Measurements from ENCODE around the gene TRAT1.
"Not testable (repeated sequence)": the region's sequence is repeated elsewhere in the genome, so short reads cannot be mapped to it uniquely, and the experiment has no call there.

GRCh38 chr3:108823803-108824202 is 1.2 kb downstream of the TRAT1 start:
- not testable (repeated sequence) for TF ChIP-seq CTCF, POLR2A (IDR thresholded peaks at IDR 0.05)
